Mammary epithelial cell (primary cell): ENCODE measurements around the gene TLCD3B.

Experiments used
- EZH2 ChIP-seq: IDR thresholded peaks from 2 replicates; pipeline ENCODE4 v1.6.1; 2012; ENCODE audit warnings: low read length, inconsistent platforms, borderline replicate concordance
- TF ChIP-seq, protein P1 (sequence below), 2 donors: IDR thresholded peaks in 1 of 2; conservative IDR thresholded peaks in 1 of 2; 2 replicates each; pipeline ENCODE4 v1.5.1; 2011 to 2012; ENCODE audit warnings: inconsistent platforms in 2 of 2, low read length in 2 of 2, mild to moderate bottlenecking in 2 of 2, control low read depth in 1 of 2, low read depth in 1 of 2; ENCODE audit not compliant: insufficient read depth in 1 of 2; ENCODE audit errors: extremely low read depth in 1 of 2

DNA sequence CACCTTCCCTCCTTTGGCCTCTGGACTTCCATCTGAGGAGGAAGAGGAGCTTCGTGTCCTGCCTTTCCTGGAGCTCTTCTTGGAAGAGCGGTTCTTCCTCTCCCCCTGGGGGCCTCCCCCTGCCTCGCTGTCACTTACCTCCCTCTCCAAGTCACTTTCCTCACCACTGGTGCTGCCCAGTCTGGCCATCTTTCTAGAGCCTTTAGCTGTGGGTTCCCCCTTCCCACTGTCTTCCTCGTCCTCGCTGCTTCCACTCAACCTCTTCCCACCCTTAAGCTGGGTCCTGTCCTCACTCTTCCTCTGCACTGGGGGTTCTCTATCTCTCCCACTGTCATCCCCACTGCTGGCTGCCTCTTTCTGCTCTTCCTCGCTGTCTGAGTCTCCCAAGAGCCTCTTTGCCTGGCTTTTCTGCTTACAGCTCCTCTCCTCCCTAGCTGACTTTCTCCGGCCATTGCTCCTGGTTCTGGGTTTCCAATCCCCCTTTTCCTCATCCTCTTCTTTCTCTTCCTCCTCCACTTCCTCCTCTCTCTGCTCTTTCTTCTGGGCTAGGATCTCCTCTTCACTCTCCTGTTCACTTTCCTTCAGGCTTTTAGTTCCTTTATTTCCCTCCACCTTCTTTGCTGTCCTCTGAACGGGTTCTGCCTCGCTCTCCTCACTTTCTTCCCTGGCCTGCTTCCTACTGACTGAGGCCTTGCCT, 37.0 kb downstream of the TLCD3B start:
- TF ChIP-seq, protein P1, sequence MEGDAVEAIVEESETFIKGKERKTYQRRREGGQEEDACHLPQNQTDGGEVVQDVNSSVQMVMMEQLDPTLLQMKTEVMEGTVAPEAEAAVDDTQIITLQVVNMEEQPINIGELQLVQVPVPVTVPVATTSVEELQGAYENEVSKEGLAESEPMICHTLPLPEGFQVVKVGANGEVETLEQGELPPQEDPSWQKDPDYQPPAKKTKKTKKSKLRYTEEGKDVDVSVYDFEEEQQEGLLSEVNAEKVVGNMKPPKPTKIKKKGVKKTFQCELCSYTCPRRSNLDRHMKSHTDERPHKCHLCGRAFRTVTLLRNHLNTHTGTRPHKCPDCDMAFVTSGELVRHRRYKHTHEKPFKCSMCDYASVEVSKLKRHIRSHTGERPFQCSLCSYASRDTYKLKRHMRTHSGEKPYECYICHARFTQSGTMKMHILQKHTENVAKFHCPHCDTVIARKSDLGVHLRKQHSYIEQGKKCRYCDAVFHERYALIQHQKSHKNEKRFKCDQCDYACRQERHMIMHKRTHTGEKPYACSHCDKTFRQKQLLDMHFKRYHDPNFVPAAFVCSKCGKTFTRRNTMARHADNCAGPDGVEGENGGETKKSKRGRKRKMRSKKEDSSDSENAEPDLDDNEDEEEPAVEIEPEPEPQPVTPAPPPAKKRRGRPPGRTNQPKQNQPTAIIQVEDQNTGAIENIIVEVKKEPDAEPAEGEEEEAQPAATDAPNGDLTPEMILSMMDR (conservative IDR thresholded peaks at IDR 0.05 in 1 of 2, IDR thresholded peaks at IDR 0.05 in 1 of 2; ENCODE audit: extremely low read depth in 1 of 2, insufficient read depth in 1 of 2, low read depth in 1 of 2, low read length in 2 of 2) = no peak
- TF ChIP-seq EZH2 = no peak
